Fibroblast of the aortic adventitia (primary cell): ENCODE measurements around the gene PGA4. TPM values are rescaled to one million over a fixed set of nuclear protein-coding genes. Genes with fewer than 3 reads are reported as not detected.
"Not testable (repeated sequence)": the region's sequence is repeated elsewhere in the genome, so short reads cannot be mapped to it uniquely, and the experiment has no call there.

Experiments used
- DNase-seq: peaks from one replicate; pipeline ENCODE4 v3.0.0-alpha.2; 2010; ENCODE audit warnings: low read depth
- H3K4me3 ChIP-seq: 2 replicates; pipeline ENCODE4 v1.5.1; 2011; ENCODE audit warnings: low read depth, mild to moderate bottlenecking, control low read depth, low read length, moderate library complexity
- CTCF ChIP-seq: IDR thresholded peaks from 2 replicates; pipeline ENCODE4 v1.5.1; 2011; ENCODE audit warnings: mild to moderate bottlenecking, low read length, control low read depth, inconsistent platforms; ENCODE audit not compliant: insufficient read depth
- total RNA-seq: library from RNA; depleted of rRNA; stranded (reverse); fragments of >200 nt; gene quantifications from 2 replicates; pipeline ENCODE4 v1.2.3, GENCODE V29; 2012; ENCODE audit warnings: low replicate concordance

The PGA4 gene
- total RNA-seq, 1 donor, result not detected

GRCh38 chr11:61194981-61195695 is 27.0 kb upstream of the PGA4 start:
- no peak for DNase-seq
- no peak overlapping the region for H3K4me3 ChIP-seq
- TF ChIP-seq CTCF, result no peak

GRCh38 chr11:61195719-61196118 is 26.4 kb upstream of the PGA4 start:
- TF ChIP-seq CTCF, result no peak
- DNase-seq, result no peak
- H3K4me3 ChIP-seq, result no peak overlapping the region

GRCh38 chr11:61198361-61198760 is 23.8 kb upstream of the PGA4 start:
- TF ChIP-seq CTCF, result no peak
- no peak for DNase-seq
- H3K4me3 ChIP-seq, result no peak overlapping the region

- no peak overlapping the region for H3K4me3 ChIP-seq
- TF ChIP-seq CTCF, result no peak
- no peak for DNase-seq
These were observed 23.1 kb upstream of the PGA4 start for GRCh38 chr11:61198948-61199523.

GRCh38 chr11:61201476-61201875 is 20.7 kb upstream of the PGA4 start:
- TF ChIP-seq CTCF, result no peak
- no peak overlapping the region for H3K4me3 ChIP-seq
- DNase-seq, result no peak

- not testable (repeated sequence) for H3K4me3 ChIP-seq, DNase-seq
These were observed 19.0 kb upstream of the PGA4 start, which contains the start of gene PGA3 for GRCh38 chr11:61202950-61203746. Gene PGA3 (plus strand): TSS chr11:61203515. CDS start chr11:61203565, 50 bp downstream.

GRCh38 chr11:61203873-61204272 is 18.3 kb upstream of the PGA4 start:
- not testable (repeated sequence) for H3K4me3 ChIP-seq, DNase-seq

GRCh38 chr11:61204502-61205059 is 17.6 kb upstream of the PGA4 start:
- H3K4me3 ChIP-seq, DNase-seq: not testable (repeated sequence)

GRCh38 chr11:61207636-61208310 is 14.4 kb upstream of the PGA4 start:
- H3K4me3 ChIP-seq, DNase-seq: not testable (repeated sequence)

- H3K4me3 ChIP-seq, DNase-seq: not testable (repeated sequence)
These were observed 11.5 kb upstream of the PGA4 start for GRCh38 chr11:61210629-61211028.

GRCh38 chr11:61211327-61211952 is 10.7 kb upstream of the PGA4 start:
- not testable (repeated sequence) for H3K4me3 ChIP-seq, DNase-seq
